H1 (cell line): Measurements from ENCODE around the gene RER1. TPM values are rescaled to one million over a fixed set of nuclear protein-coding genes. Genes with fewer than 3 reads are reported as not detected.

Experiments
- EZH2 ChIP-seq: fragments of 200-600 bp; sonication (generic); IDR thresholded peaks from 2 replicates; pipeline ENCODE4 v1.7.1; 2012; ENCODE audit warnings: low read depth, mild to moderate bottlenecking, moderate library complexity, low read length, inconsistent platforms; ENCODE audit not compliant: severe bottlenecking
- TAF1 ChIP-seq: IDR thresholded peaks from 2 replicates; pipeline ENCODE4 v1.6.1; 2011; ENCODE audit warnings: mild to moderate bottlenecking, low read depth, low read length
- TEAD4 ChIP-seq: IDR thresholded peaks from 2 replicates; pipeline ENCODE4 v1.6.1; 2012; ENCODE audit warnings: low read depth, low read length, inconsistent platforms, mixed read lengths
- polyA plus RNA-seq, 7 experiments: library from polyadenylated mRNA; depleted of rRNA in 3 of 7; stranded (reverse) in 5 of 7; unstranded in 2 of 7; fragments of >200 nt in 5 of 7; fragments of 200-250 nt in 2 of 7; gene quantifications; 1 replicate in 5 of 7; 2 replicates in 1 of 7; 4 replicates in 1 of 7; pipeline versions ENCODE4 v1.2.1 to v1.2.3, GENCODE V29; 2011 to 2013; ENCODE audit warnings: missing spikeins in 2 of 7, mixed read lengths in 2 of 7
- total RNA-seq: library from RNA; stranded (reverse); fragmentation: NEBNext Ultra II Directional; extraction: Animal tissue kit (Norgen Biotek cat#: 25700); gene quantifications from 2 replicates; pipeline ENCODE4 v1.2.1, GENCODE V29; 2021

The RER1 gene
- total and polyA plus RNA-seq, 2 of the 8 experiments (the other 6 are each of a cell fraction or from before 2014, with no cell fraction given): 102 to 134 TPM

- TF ChIP-seq TAF1: no peak
- no peak for TF ChIP-seq TEAD4
- no peak for TF ChIP-seq EZH2
Measured at GRCh38 chr1:2430592-2430973, 38.9 kb downstream of the RER1 start (continued).
